PC-3 (cell line): Measurements from ENCODE around the gene NATD1.

Experiments used
- CTCF ChIP-seq: fragments of 300-600 bp; sonication (generic); conservative IDR thresholded peaks from 2 replicates; pipeline ENCODE4 v1.5.1; 2017; ENCODE audit warnings: antibody characterized with exemption, low read depth, mild to moderate bottlenecking, low read length
- EZH2 ChIP-seq: fragments of 300-600 bp; sonication (generic); IDR thresholded peaks from one replicate; pipeline ENCODE4 v1.6.1; 2017; ENCODE audit warnings: antibody characterized with exemption, mild to moderate bottlenecking, low read length; ENCODE audit not compliant: unreplicated experiment

- TF ChIP-seq CTCF = no peak
- TF ChIP-seq EZH2 = no peak
Measured at GRCh38 chr17:21268596-21269188, 15.5 kb upstream of the NATD1 start.
